Fibroblast of lung (primary cell): ENCODE data around the gene FAM234B.

ENCODE experiments used
- EZH2 ChIP-seq: IDR thresholded peaks from 2 replicates; pipeline ENCODE4 v1.5.1; 2012; ENCODE audit warnings: low read length, control low read depth, mild to moderate bottlenecking; ENCODE audit errors: missing control alignments
- TF ChIP-seq, protein P1 (sequence below), 2 donors: IDR thresholded peaks in 1 of 2; conservative IDR thresholded peaks in 1 of 2; 1 replicate in 1 of 2; 2 replicates in 1 of 2; pipeline ENCODE4 v1.5.1; 2011 to 2012; ENCODE audit warnings: low read length in 2 of 2, control low read depth in 1 of 2, inconsistent platforms in 1 of 2, low read depth in 1 of 2, mild to moderate bottlenecking in 1 of 2

DNA sequence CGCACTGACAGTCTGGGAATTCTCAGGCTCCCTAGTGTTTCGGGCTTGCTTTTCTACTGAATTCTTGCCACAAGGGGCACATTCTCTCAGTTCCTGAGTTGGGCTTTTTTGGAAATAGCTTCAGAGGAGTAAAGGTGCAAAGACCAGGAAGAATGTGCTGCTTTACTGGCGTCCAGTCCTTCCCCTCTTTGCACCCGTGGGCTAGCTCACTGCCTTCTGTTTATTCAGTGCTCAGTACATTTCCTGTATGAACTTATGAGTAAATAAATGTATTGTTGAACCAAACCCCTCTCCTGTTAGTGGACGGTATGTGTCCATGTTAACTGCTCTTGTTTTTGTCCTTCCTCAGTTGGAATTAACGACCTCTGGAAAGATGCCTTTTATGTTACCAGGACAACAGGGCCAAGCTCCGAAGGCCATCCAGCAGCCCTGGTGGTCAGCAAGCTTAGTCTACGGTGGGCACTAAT is 35.3 kb downstream of the FAM234B start:
- TF ChIP-seq, protein P1, sequence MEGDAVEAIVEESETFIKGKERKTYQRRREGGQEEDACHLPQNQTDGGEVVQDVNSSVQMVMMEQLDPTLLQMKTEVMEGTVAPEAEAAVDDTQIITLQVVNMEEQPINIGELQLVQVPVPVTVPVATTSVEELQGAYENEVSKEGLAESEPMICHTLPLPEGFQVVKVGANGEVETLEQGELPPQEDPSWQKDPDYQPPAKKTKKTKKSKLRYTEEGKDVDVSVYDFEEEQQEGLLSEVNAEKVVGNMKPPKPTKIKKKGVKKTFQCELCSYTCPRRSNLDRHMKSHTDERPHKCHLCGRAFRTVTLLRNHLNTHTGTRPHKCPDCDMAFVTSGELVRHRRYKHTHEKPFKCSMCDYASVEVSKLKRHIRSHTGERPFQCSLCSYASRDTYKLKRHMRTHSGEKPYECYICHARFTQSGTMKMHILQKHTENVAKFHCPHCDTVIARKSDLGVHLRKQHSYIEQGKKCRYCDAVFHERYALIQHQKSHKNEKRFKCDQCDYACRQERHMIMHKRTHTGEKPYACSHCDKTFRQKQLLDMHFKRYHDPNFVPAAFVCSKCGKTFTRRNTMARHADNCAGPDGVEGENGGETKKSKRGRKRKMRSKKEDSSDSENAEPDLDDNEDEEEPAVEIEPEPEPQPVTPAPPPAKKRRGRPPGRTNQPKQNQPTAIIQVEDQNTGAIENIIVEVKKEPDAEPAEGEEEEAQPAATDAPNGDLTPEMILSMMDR (conservative IDR thresholded peaks at IDR 0.05 in 1 of 2, IDR thresholded peaks at IDR 0.05 in 1 of 2; ENCODE audit: low read depth in 1 of 2, low read length in 2 of 2): peak in 1 of 2 donors; percentile 6
- no peak for TF ChIP-seq EZH2
